ENCODE measurements around the gene BTBD6. TPM values are rescaled to one million over a fixed set of nuclear protein-coding genes. Genes with fewer than 3 reads are reported as not detected.

Gene BTBD6
- total and polyA plus RNA-seq, 2 donors (not counting 3 experiments of a cell fraction or from before 2014, with no cell fraction given), result 63.1 to 65.0 TPM

- Histone ChIP-seq H3K9me3 (replicated peaks; ENCODE audit: control insufficient read depth, insufficient read depth, low read length) (no peaks in the 10 kb centered on the region), H3K9me1 (replicated peaks; ENCODE audit: control insufficient read depth, extremely low read depth, insufficient read depth, low read length) (no peaks in the 10 kb centered on the region), H3K9ac (replicated peaks; ENCODE audit: extremely low read depth, insufficient read depth, low read length) (no peak overlapping the region), H4K20me1 (replicated peaks; ENCODE audit: control insufficient read depth, extremely low read depth, insufficient read depth, low read length) (no peaks in the 10 kb centered on the region), H3K36me3 (ENCODE audit: control insufficient read depth in 2 of 2, extremely low read depth in 1 of 2, insufficient read depth in 2 of 2, low read length in 2 of 2) (peaks cover 0 to 11% of the 10 kb centered on the region in 2 experiments), H3K4me1 (ENCODE audit: control insufficient read depth, extremely low read depth, insufficient read depth, low read length) (no peaks in the 10 kb centered on the region), H3K27me3 (ENCODE audit: control insufficient read depth in 2 of 2, insufficient read depth in 2 of 2, low read length in 2 of 2) (no peaks in the 10 kb centered on the region), H3K27ac (ENCODE audit: insufficient read depth, low read depth, low read length) (no peak overlapping the region), H2AFZ (ENCODE audit: low read depth, low read length) (no peak overlapping the region), H3K79me2 (ENCODE audit: control insufficient read depth, insufficient read depth, low read length) (no peaks in the 10 kb centered on the region), H3K4me2 (ENCODE audit: insufficient read depth, low read length) (no peak overlapping the region), H3K4me3 (replicated peaks in 1 of 3; ENCODE audit: insufficient read depth in 1 of 3, low read depth in 1 of 3, low read length in 3 of 3) (no peak overlapping the region)
- no TSS peak for BruUV-seq (replicated peaks)
- FAIRE-seq (no peak), DNase-seq (ENCODE audit: low read depth, low spot score) (no peak)
- TF ChIP-seq JUN (IDR thresholded peaks at IDR 0.05; ENCODE audit: borderline replicate concordance, insufficient read depth, insufficient read length, low read depth) (no peak), MYC (IDR thresholded peaks at IDR 0.05; ENCODE audit: low read depth, low read length) (no peak), POLR2AphosphoS5 (IDR thresholded peaks at IDR 0.05; ENCODE audit: insufficient read depth, low read depth, low read length) (no peak), CTCF (IDR thresholded peaks at IDR 0.05; ENCODE audit: extremely low read depth in 1 of 2, insufficient read depth in 1 of 2, low read depth in 1 of 2, low read length in 2 of 2) (no peak), FOS (IDR thresholded peaks at IDR 0.05; ENCODE audit: borderline replicate concordance, insufficient read depth, low read length) (no peak)
- TF ChIP-seq, protein P1, sequence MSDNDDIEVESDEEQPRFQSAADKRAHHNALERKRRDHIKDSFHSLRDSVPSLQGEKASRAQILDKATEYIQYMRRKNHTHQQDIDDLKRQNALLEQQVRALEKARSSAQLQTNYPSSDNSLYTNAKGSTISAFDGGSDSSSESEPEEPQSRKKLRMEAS (IDR thresholded peaks at IDR 0.05; ENCODE audit: insufficient read depth, insufficient read length), result no peak
- intact Hi-C loops (cut with micrococcal nuclease), result loop anchor here (10.0 kb wide), 1 partner anchor 46 kb away; no protein-coding TSS in a partner anchor
- POLR2A ChIA-PET, result no interaction called here
- CTCF ChIA-PET, result no interaction called here
- dilution Hi-C loops (cut with MboI; ENCODE audit: extremely low pct_ligation_motif_present, low sequenced_read_pairs), result no loop called here
Measured at GRCh38 chr14:105208738-105209075, 39.6 kb upstream of the BTBD6 start.
